SIG-M5 treated with dmso at 0.1 percent for 504 hours (cell line): Measurements from ENCODE around the gene KRT76.

Experiments
- DNase-seq: peaks from one replicate; lab custom pipeline; 2025; ENCODE audit not compliant: unreplicated experiment; lab: John Stamatoyannopoulos, UW

Gene KRT76

GRCh38 chr12:52776913-52777395 lies at the start of gene KRT76:
Gene KRT76, minus strand, starts transcription at chr12:52777345. Its CDS starts 54 bp downstream, at chr12:52777291.
- no peak for DNase-seq

GRCh38 chr12:52825961-52826360 lies 48.8 kb upstream of the KRT76 start:
- no peak for DNase-seq

- no peak for DNase-seq
These were observed 47.7 kb upstream of the KRT76 start for GRCh38 chr12:52824741-52825410.

GRCh38 chr12:52823761-52824450 lies 46.8 kb upstream of the KRT76 start:
- no peak for DNase-seq

GRCh38 chr12:52822771-52823510 lies 45.8 kb upstream of the KRT76 start:
- no peak for DNase-seq

- DNase-seq = no peak
These were observed 44.9 kb upstream of the KRT76 start for GRCh38 chr12:52821826-52822660.

GRCh38 chr12:52821071-52821730 lies 44.1 kb upstream of the KRT76 start:
- no peak for DNase-seq

- DNase-seq = no peak
These were observed 43.4 kb upstream of the KRT76 start for GRCh38 chr12:52820521-52820920.

GRCh38 chr12:52819731-52820510 lies 42.8 kb upstream of the KRT76 start:
- DNase-seq = no peak

- no peak for DNase-seq
These were observed 41.8 kb upstream of the KRT76 start for GRCh38 chr12:52818887-52819420.

GRCh38 chr12:52818388-52818787 lies 41.2 kb upstream of the KRT76 start:
- no peak for DNase-seq

GRCh38 chr12:52817699-52818238 lies 40.6 kb upstream of the KRT76 start:
- DNase-seq = no peak

- no peak for DNase-seq
These were observed 40.0 kb upstream of the KRT76 start for GRCh38 chr12:52817003-52817698.

GRCh38 chr12:52815676-52816588 lies 38.8 kb upstream of the KRT76 start:
- DNase-seq = no peak

GRCh38 chr12:52815161-52815560 lies 38.0 kb upstream of the KRT76 start:
- DNase-seq = no peak

- no peak for DNase-seq
These were observed 37.6 kb upstream of the KRT76 start for GRCh38 chr12:52814710-52815155.
